CD4-positive, alpha-beta T cell (primary cell): ENCODE results near the gene SHISAL2B. TPM values are rescaled to one million over a fixed set of nuclear protein-coding genes. Genes with fewer than 3 reads are reported as not detected.

ENCODE experiments used
- ATAC-seq: fragments of 200-7000 bp; cut with Tn5 transposase; one replicate; pipeline ENCODE4 v1.10.0; 2022; ENCODE audit warnings: mild to moderate bottlenecking; ENCODE audit not compliant: poor library complexity
- CTCF ChIA-PET: fragments of 350-600 bp; sonication (Branson Sonifier 250); formaldehyde crosslinking; loops from one replicate; lab custom pipeline; 2021; ENCODE audit warnings: antibody characterized with exemption, inconsistent platforms; lab: Charles Lee
- POLR2A ChIA-PET: fragments of 350-600 bp; sonication (Branson Sonifier 250); formaldehyde crosslinking; loops from one replicate; lab custom pipeline; 2021; ENCODE audit warnings: antibody characterized with exemption, inconsistent platforms; lab: Charles Lee
- DNase-seq, 14 experiments: peaks; one replicate each; pipeline ENCODE4 v3.0.0-alpha.2; 2013 to 2020; ENCODE audit warnings: mixed read lengths in 2 of 14
- H3K27ac ChIP-seq, 2 donors: one replicate each; pipeline versions ENCODE4 v1.5.1 to v1.7.0; 2013; ENCODE audit warnings: low read length in 2 of 2, low read depth in 1 of 2, mild to moderate bottlenecking in 1 of 2
- H3K27me3 ChIP-seq, 2 experiments: 1 replicate in 1 of 2; 2 replicates in 1 of 2; pipeline versions ENCODE4 v1.6.1 to v1.7.0; 2013; ENCODE audit warnings: low read length in 2 of 2, control low read depth in 1 of 2, mild to moderate bottlenecking in 1 of 2, moderate library complexity in 1 of 2; ENCODE audit not compliant: insufficient read depth in 2 of 2, control insufficient read depth in 1 of 2
- H3K36me3 ChIP-seq: one replicate; pipeline ENCODE4 v1.6.1; 2013; ENCODE audit warnings: low read length, control low read depth; ENCODE audit not compliant: insufficient read depth
- H3K4me1 ChIP-seq: one replicate; pipeline ENCODE4 v1.6.1; 2013; ENCODE audit warnings: low read length, control low read depth; ENCODE audit not compliant: insufficient read depth
- H3K4me3 ChIP-seq: one replicate; pipeline ENCODE4 v1.5.1; 2013; ENCODE audit warnings: mild to moderate bottlenecking, low read length, moderate library complexity
- H3K9me3 ChIP-seq, 2 experiments: 1 replicate in 1 of 2; 2 replicates in 1 of 2; pipeline versions ENCODE4 v1.6.1 to v1.7.0; 2013; ENCODE audit warnings: low read length in 2 of 2, mild to moderate bottlenecking in 2 of 2, control low read depth in 1 of 2, moderate library complexity in 1 of 2; ENCODE audit not compliant: control insufficient read depth in 1 of 2, insufficient read depth in 1 of 2
- H3K27ac Mint-ChIP-seq: one replicate; pipeline ENCODE4 v1.8.0; 2020; ENCODE audit warnings: mixed read lengths
- H3K27me3 Mint-ChIP-seq: one replicate; pipeline ENCODE4 v1.8.0; 2021; ENCODE audit warnings: mixed read lengths
- H3K36me3 Mint-ChIP-seq: one replicate; pipeline ENCODE4 v1.8.0; 2021; ENCODE audit warnings: low read depth, mixed read lengths
- H3K4me1 Mint-ChIP-seq: one replicate; pipeline ENCODE4 v1.8.0; 2021; ENCODE audit warnings: low read depth, mixed read lengths
- H3K4me3 Mint-ChIP-seq: one replicate; pipeline ENCODE4 v1.8.0; 2020; ENCODE audit warnings: mild to moderate bottlenecking, mixed read lengths
- H3K9me3 Mint-ChIP-seq: one replicate; pipeline ENCODE4 v1.8.0; 2020; ENCODE audit warnings: mixed read lengths
- intact Hi-C, 2 experiments: fragments of 100-400 bp; cut with DNase I in 1 of 2; cut with micrococcal nuclease in 1 of 2; formaldehyde crosslinking; loops; one replicate each; pipeline versions ENCODE4 v1.15.1 to v1.9.0; 2023 to 2025; cut with DNase I, micrococcal nuclease
- total RNA-seq, 174 experiments: library from RNA in 2 of 174; stranded (reverse) in 2 of 174; gene quantifications; one replicate each; pipeline ENCODE4 v1.2.3 and lab custom pipeline; 2021 to 2026
- TF ChIP-seq, protein P1 (sequence below): fragments of 200-600 bp; IDR thresholded peaks from one replicate; pipeline ENCODE4 v1.8.0; 2022; ENCODE audit warnings: antibody characterized with exemption, mild to moderate bottlenecking

Gene SHISAL2B
- total RNA-seq, 2 experiments from 2014 or later, result not detected

DNA sequence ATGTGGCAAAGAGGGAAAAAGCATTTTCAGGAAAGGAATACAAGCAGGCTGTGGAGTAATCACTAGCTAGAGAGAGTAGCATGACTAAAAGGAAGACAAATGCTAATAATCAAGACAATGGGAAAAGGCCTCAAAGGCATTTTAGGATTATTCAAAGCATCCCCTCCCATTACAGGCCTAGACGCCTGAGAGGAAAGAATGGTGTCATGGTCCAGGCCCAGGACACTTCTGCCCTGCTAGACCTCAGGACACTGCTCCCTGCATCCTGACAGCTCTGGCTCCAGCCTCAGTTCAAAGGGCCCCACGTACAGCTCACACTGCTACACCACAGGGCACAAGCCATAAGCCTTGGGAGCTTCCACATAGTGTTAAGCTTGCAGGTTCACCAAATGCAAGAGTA is 40.8 kb upstream of the SHISAL2B start:
- H3K36me3 Mint-ChIP-seq, result no peaks in the 10 kb centered on the region
- H3K9me3 ChIP-seq, result no peaks in the 10 kb centered on the region
- no peak overlapping the region for H3K27ac Mint-ChIP-seq
- no peak overlapping the region for H3K4me3 Mint-ChIP-seq
- TF ChIP-seq, protein P1, sequence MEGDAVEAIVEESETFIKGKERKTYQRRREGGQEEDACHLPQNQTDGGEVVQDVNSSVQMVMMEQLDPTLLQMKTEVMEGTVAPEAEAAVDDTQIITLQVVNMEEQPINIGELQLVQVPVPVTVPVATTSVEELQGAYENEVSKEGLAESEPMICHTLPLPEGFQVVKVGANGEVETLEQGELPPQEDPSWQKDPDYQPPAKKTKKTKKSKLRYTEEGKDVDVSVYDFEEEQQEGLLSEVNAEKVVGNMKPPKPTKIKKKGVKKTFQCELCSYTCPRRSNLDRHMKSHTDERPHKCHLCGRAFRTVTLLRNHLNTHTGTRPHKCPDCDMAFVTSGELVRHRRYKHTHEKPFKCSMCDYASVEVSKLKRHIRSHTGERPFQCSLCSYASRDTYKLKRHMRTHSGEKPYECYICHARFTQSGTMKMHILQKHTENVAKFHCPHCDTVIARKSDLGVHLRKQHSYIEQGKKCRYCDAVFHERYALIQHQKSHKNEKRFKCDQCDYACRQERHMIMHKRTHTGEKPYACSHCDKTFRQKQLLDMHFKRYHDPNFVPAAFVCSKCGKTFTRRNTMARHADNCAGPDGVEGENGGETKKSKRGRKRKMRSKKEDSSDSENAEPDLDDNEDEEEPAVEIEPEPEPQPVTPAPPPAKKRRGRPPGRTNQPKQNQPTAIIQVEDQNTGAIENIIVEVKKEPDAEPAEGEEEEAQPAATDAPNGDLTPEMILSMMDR, result no peak
- intact Hi-C loops, result no loop called here
- H3K9me3 Mint-ChIP-seq, result no peaks in the 10 kb centered on the region
- no peaks in the 10 kb centered on the region for H3K4me1 Mint-ChIP-seq
- no peak for ATAC-seq
- CTCF ChIA-PET, result no interaction called here
- peaks cover 5% of the 10 kb centered on the region for H3K27me3 Mint-ChIP-seq
- no peak overlapping the region for H3K27ac ChIP-seq
- POLR2A ChIA-PET, result no interaction called here
- H3K36me3 ChIP-seq, result no peaks in the 10 kb centered on the region
- no peaks in the 10 kb centered on the region for H3K4me1 ChIP-seq
- DNase-seq, result no peak
- no peaks in the 10 kb centered on the region for H3K27me3 ChIP-seq
- no peak overlapping the region for H3K4me3 ChIP-seq

DNA sequence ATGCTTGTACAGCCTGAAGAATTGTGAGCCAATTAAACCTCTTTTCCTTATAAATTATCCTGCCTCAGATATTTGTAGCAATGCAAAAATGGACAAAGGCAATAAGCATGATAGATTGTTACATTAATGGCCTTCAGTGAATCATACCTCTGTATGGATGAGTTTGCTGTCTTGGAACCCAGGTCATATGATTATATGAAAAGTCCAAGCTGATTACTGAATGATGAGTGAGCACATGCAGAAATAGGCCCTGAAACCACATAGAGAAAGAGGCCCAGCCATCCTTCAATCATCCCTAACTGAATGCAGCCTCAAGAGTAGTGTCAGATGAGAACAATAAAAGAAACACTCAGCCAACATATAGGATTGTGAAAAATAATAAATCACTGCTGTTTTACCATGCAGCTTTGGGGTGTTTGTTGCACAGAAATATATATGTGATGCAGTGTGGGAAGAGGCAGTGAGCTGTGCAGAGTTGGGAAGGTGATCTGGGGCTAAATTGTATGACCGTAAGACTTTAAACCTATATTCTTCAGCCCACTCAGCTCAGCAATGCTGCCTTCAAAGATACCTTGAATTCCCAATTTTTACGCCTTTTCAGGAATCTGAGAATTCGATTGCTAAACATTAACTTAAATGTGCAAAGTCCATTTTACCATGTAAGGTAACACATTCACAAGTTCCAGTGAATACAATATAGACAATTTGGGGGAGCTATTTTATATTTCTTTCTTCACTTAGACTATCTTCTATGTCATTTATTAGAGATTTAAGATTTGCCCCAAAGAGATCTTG is 36.3 kb upstream of the SHISAL2B start:
- H3K27ac Mint-ChIP-seq, result no peak overlapping the region
- CTCF ChIA-PET, result no interaction called here

DNA sequence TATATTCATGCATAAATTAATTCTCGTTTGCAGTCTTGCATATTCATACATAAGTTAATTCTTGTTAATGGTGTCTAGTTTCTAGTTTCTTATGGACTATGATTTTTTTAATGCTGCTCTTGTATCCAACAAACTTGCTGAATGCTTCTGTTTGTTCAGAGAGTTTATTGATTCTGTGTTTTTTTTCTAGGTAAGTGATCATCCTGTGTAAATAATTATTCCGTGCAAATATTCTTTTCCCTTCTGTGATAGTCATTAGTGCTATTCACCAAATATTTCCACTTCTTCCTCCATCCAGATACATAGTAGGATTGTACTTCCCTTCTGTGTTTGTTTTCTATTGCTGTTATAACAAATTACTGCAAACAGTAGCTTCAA is 35.8 kb upstream of the SHISAL2B start:
- ChIA-PET POLR2A (no interaction called here), CTCF (no interaction called here)
- Mint-ChIP-seq H3K4me1 (no peaks in the 10 kb centered on the region), H3K9me3 (peaks cover 3% of the 10 kb centered on the region), H3K4me3 (no peak overlapping the region), H3K36me3 (no peaks in the 10 kb centered on the region), H3K27me3 (peaks cover 5% of the 10 kb centered on the region), H3K27ac (no peak overlapping the region)
- ATAC-seq (no peak), DNase-seq (no peak)
- H3K27ac ChIP-seq, result no peak overlapping the region
- no peaks in the 10 kb centered on the region for H3K9me3 ChIP-seq
- H3K27me3 ChIP-seq, result no peaks in the 10 kb centered on the region
- TF ChIP-seq, protein P1, result no peak
- intact Hi-C loops, result no loop called here
- no peaks in the 10 kb centered on the region for H3K36me3 ChIP-seq
- no peaks in the 10 kb centered on the region for H3K4me1 ChIP-seq
- H3K4me3 ChIP-seq, result no peak overlapping the region

More for the DNA sequence above, 36.3 kb upstream of the SHISAL2B start:
- H3K27me3 ChIP-seq, result no peaks in the 10 kb centered on the region
- H3K4me3 ChIP-seq, result no peak overlapping the region
- Mint-ChIP-seq H3K27me3 (peaks cover 5% of the 10 kb centered on the region), H3K4me1 (no peaks in the 10 kb centered on the region), H3K36me3 (no peaks in the 10 kb centered on the region), H3K9me3 (peaks cover 3% of the 10 kb centered on the region), H3K4me3 (no peak overlapping the region)
- H3K9me3 ChIP-seq, result no peaks in the 10 kb centered on the region
- no peak overlapping the region for H3K27ac ChIP-seq
- no peak for ATAC-seq
- intact Hi-C loops, result no loop called here
- TF ChIP-seq, protein P1, result no peak
- H3K36me3 ChIP-seq, result no peaks in the 10 kb centered on the region
- no peak for DNase-seq
- no peaks in the 10 kb centered on the region for H3K4me1 ChIP-seq
- POLR2A ChIA-PET, result no interaction called here
